Measurements from ENCODE around the gene ADIPOQ.
"Not testable (repeated sequence)": the region's sequence is repeated elsewhere in the genome, so short reads cannot be mapped to it uniquely, and the experiment has no call there.

The ADIPOQ gene

GRCh38 chr3:186851835-186852234, 9.3 kb downstream of the ADIPOQ start:
- not testable (repeated sequence) for H3K9ac ChIP-seq (ENCODE audit: low read depth, low read length); H3K27ac ChIP-seq (ENCODE audit: low read depth, low read length); H3K4me1 ChIP-seq (ENCODE audit: insufficient read depth, low read length); H3K27me3 ChIP-seq (ENCODE audit: insufficient read depth, low read length); H3K9me3 ChIP-seq (ENCODE audit: insufficient read depth, low read depth, low read length); H3K4me3 ChIP-seq (ENCODE audit: low read length); H3K36me3 ChIP-seq (ENCODE audit: insufficient read depth, low read length)
- WGBS = 100% methylated on average over 3 of the region's 3 CpGs

- 94% methylated on average over 6 of the region's 6 CpGs for WGBS
Observed at GRCh38 chr3:186852994-186853393, 10.5 kb downstream of the ADIPOQ start.

GRCh38 chr3:186854146-186854545, 11.6 kb downstream of the ADIPOQ start:
- no peak overlapping the region for H3K27ac ChIP-seq (ENCODE audit: low read depth, low read length)
- H3K9ac ChIP-seq (ENCODE audit: low read depth, low read length) = no peak overlapping the region
- no peaks in the 10 kb centered on the region for H3K4me1 ChIP-seq (ENCODE audit: insufficient read depth, low read length)
- H3K9me3 ChIP-seq (ENCODE audit: insufficient read depth, low read depth, low read length) = no peaks in the 10 kb centered on the region
- H3K36me3 ChIP-seq (ENCODE audit: insufficient read depth, low read length) = no peaks in the 10 kb centered on the region
- no peaks in the 10 kb centered on the region; the same call in 1 of the 2 replicates for H3K27me3 ChIP-seq (ENCODE audit: insufficient read depth, low read length)
- no peak overlapping the region for H3K4me3 ChIP-seq (ENCODE audit: low read length)
- WGBS = 96% methylated on average over 8 of the region's 8 CpGs

More at GRCh38 chr3:186852994-186853393, 10.5 kb downstream of the ADIPOQ start:
- no peaks in the 10 kb centered on the region for H3K36me3 ChIP-seq (ENCODE audit: insufficient read depth, low read length)
- no peaks in the 10 kb centered on the region; the same call in 1 of the 2 replicates for H3K27me3 ChIP-seq (ENCODE audit: insufficient read depth, low read length)
- no peak overlapping the region for H3K9ac ChIP-seq (ENCODE audit: low read depth, low read length)
- no peak overlapping the region for H3K4me3 ChIP-seq (ENCODE audit: low read length)
- no peak overlapping the region for H3K27ac ChIP-seq (ENCODE audit: low read depth, low read length)
- H3K4me1 ChIP-seq (ENCODE audit: insufficient read depth, low read length) = no peaks in the 10 kb centered on the region
- no peaks in the 10 kb centered on the region for H3K9me3 ChIP-seq (ENCODE audit: insufficient read depth, low read depth, low read length)

- Histone ChIP-seq H3K4me1 (ENCODE audit: insufficient read depth, low read length) (no peaks in the 10 kb centered on the region), H3K27ac (ENCODE audit: low read depth, low read length) (no peak overlapping the region), H3K36me3 (ENCODE audit: insufficient read depth, low read length) (no peaks in the 10 kb centered on the region), H3K9ac (ENCODE audit: low read depth, low read length) (no peak overlapping the region), H3K9me3 (ENCODE audit: insufficient read depth, low read depth, low read length) (no peaks in the 10 kb centered on the region), H3K27me3 (ENCODE audit: insufficient read depth, low read length) (no peaks in the 10 kb centered on the region; the same call in 1 of the 2 replicates), H3K4me3 (ENCODE audit: low read length) (no peak overlapping the region)
- 0% methylated on average over 1 of the region's 1 CpG for WGBS
Observed at GRCh38 chr3:186854954-186855353, 12.4 kb downstream of the ADIPOQ start.

- Histone ChIP-seq H3K9me3 (ENCODE audit: insufficient read depth, low read depth, low read length) (no peaks in the 10 kb centered on the region), H3K4me3 (ENCODE audit: low read length) (no peak overlapping the region), H3K36me3 (ENCODE audit: insufficient read depth, low read length) (no peaks in the 10 kb centered on the region), H3K27me3 (ENCODE audit: insufficient read depth, low read length) (no peaks in the 10 kb centered on the region), H3K9ac (ENCODE audit: low read depth, low read length) (no peak overlapping the region), H3K27ac (ENCODE audit: low read depth, low read length) (no peak overlapping the region), H3K4me1 (ENCODE audit: insufficient read depth, low read length) (no peaks in the 10 kb centered on the region)
- WGBS = 94% methylated on average over 3 of the region's 4 CpGs
Observed at GRCh38 chr3:186857743-186858142, 15.2 kb downstream of the ADIPOQ start.

- not testable (repeated sequence) for H3K9me3 ChIP-seq (ENCODE audit: insufficient read depth, low read depth, low read length); H3K4me1 ChIP-seq (ENCODE audit: insufficient read depth, low read length); H3K27me3 ChIP-seq (ENCODE audit: insufficient read depth, low read length); H3K9ac ChIP-seq (ENCODE audit: low read depth, low read length); H3K36me3 ChIP-seq (ENCODE audit: insufficient read depth, low read length); H3K4me3 ChIP-seq (ENCODE audit: low read length); H3K27ac ChIP-seq (ENCODE audit: low read depth, low read length)
- WGBS = no CpG with 5 or more reads among the region's 13 CpGs
Observed at GRCh38 chr3:186865215-186865853, 22.8 kb downstream of the ADIPOQ start.

GRCh38 chr3:186866095-186866494, 23.6 kb downstream of the ADIPOQ start:
- H3K27me3 ChIP-seq (ENCODE audit: insufficient read depth, low read length); H3K36me3 ChIP-seq (ENCODE audit: insufficient read depth, low read length); H3K9ac ChIP-seq (ENCODE audit: low read depth, low read length); H3K4me1 ChIP-seq (ENCODE audit: insufficient read depth, low read length); H3K27ac ChIP-seq (ENCODE audit: low read depth, low read length); H3K4me3 ChIP-seq (ENCODE audit: low read length); H3K9me3 ChIP-seq (ENCODE audit: insufficient read depth, low read depth, low read length): not testable (repeated sequence)
- no CpG with 5 or more reads among the region's 5 CpGs for WGBS

- Histone ChIP-seq H3K36me3 (ENCODE audit: insufficient read depth, low read length) (no peaks in the 10 kb centered on the region), H3K4me3 (ENCODE audit: low read length) (no peak overlapping the region), H3K27ac (ENCODE audit: low read depth, low read length) (no peak overlapping the region), H3K9ac (ENCODE audit: low read depth, low read length) (no peak overlapping the region), H3K4me1 (ENCODE audit: insufficient read depth, low read length) (no peaks in the 10 kb centered on the region), H3K9me3 (ENCODE audit: insufficient read depth, low read depth, low read length) (no peaks in the 10 kb centered on the region), H3K27me3 (ENCODE audit: insufficient read depth, low read length) (no peaks in the 10 kb centered on the region)
- WGBS = 88% methylated on average over 2 of the region's 2 CpGs
Observed at GRCh38 chr3:186869253-186870100, 27.0 kb downstream of the ADIPOQ start.

- Histone ChIP-seq H3K4me3 (ENCODE audit: low read length) (no peak overlapping the region), H3K9me3 (ENCODE audit: insufficient read depth, low read depth, low read length) (no peaks in the 10 kb centered on the region), H3K9ac (ENCODE audit: low read depth, low read length) (no peak overlapping the region), H3K4me1 (ENCODE audit: insufficient read depth, low read length) (no peaks in the 10 kb centered on the region), H3K27ac (ENCODE audit: low read depth, low read length) (no peak overlapping the region), H3K27me3 (ENCODE audit: insufficient read depth, low read length) (no peaks in the 10 kb centered on the region), H3K36me3 (ENCODE audit: insufficient read depth, low read length) (no peaks in the 10 kb centered on the region)
- 88% methylated on average over 3 of the region's 5 CpGs for WGBS
Observed at GRCh38 chr3:186870421-186871201, 28.1 kb downstream of the ADIPOQ start.

GRCh38 chr3:186871403-186871924, 29.0 kb downstream of the ADIPOQ start:
- H3K9ac ChIP-seq (ENCODE audit: low read depth, low read length) = no peak overlapping the region
- 80% methylated on average over 1 of the region's 2 CpGs for WGBS
- H3K36me3 ChIP-seq (ENCODE audit: insufficient read depth, low read length) = no peaks in the 10 kb centered on the region
- peaks cover 5% of the 10 kb centered on the region for H3K9me3 ChIP-seq (ENCODE audit: insufficient read depth, low read depth, low read length)
- H3K27ac ChIP-seq (ENCODE audit: low read depth, low read length) = no peak overlapping the region
- no peaks in the 10 kb centered on the region for H3K4me1 ChIP-seq (ENCODE audit: insufficient read depth, low read length)
- H3K4me3 ChIP-seq (ENCODE audit: low read length) = no peak overlapping the region
- H3K27me3 ChIP-seq (ENCODE audit: insufficient read depth, low read length) = no peaks in the 10 kb centered on the region

- H3K4me3 ChIP-seq (ENCODE audit: low read length); H3K36me3 ChIP-seq (ENCODE audit: insufficient read depth, low read length); H3K27ac ChIP-seq (ENCODE audit: low read depth, low read length); H3K9ac ChIP-seq (ENCODE audit: low read depth, low read length); H3K4me1 ChIP-seq (ENCODE audit: insufficient read depth, low read length); H3K27me3 ChIP-seq (ENCODE audit: insufficient read depth, low read length): not testable (repeated sequence)
- H3K9me3 ChIP-seq (ENCODE audit: insufficient read depth, low read depth, low read length) = peaks cover 15% of the 10 kb centered on the region
- WGBS = 93% methylated on average over 18 of the region's 30 CpGs
Observed at GRCh38 chr3:186873796-186874195, 31.3 kb downstream of the ADIPOQ start.

Measured in HUES64 (cell line).